ENCODE data around the gene PCSK1.
"Not testable (repeated sequence)": the region's sequence is repeated elsewhere in the genome, so short reads cannot be mapped to it uniquely, and the experiment has no call there.

PCSK1 gene

GRCh38 chr5:96425443-96425842 lies 7.6 kb downstream of the PCSK1 start:
- no peak for DNase-seq

- no peak for DNase-seq
These were observed 17.2 kb downstream of the PCSK1 start for GRCh38 chr5:96415897-96416296.

GRCh38 chr5:96412868-96413449 lies 20.1 kb downstream of the PCSK1 start:
- DNase-seq, result no peak

- no peak for DNase-seq
These were observed 23.0 kb downstream of the PCSK1 start for GRCh38 chr5:96410013-96410412.

GRCh38 chr5:96408841-96409538 lies 24.1 kb downstream of the PCSK1 start:
- DNase-seq, result no peak

GRCh38 chr5:96408210-96408777 lies 24.8 kb downstream of the PCSK1 start:
- DNase-seq, result no peak

DNA sequence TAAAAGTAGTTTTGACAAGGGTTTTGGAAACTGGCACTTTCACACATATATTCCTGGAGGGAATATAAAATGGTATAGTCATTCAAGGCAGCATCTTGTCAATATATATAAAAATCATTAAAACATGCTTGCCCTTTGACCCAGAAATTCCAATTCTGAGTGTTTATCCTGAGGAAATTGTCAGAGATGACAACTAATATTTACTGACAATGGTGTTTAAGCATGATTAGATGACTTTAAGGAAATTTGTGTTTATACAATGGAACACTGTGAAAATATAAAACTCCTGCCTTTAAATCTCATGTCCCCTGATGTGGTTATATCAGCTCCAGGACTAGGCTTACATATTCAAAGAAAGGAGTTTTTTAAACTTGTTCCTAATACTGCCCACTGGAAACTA lies 25.6 kb downstream of the PCSK1 start:
- no peak for DNase-seq

DNA sequence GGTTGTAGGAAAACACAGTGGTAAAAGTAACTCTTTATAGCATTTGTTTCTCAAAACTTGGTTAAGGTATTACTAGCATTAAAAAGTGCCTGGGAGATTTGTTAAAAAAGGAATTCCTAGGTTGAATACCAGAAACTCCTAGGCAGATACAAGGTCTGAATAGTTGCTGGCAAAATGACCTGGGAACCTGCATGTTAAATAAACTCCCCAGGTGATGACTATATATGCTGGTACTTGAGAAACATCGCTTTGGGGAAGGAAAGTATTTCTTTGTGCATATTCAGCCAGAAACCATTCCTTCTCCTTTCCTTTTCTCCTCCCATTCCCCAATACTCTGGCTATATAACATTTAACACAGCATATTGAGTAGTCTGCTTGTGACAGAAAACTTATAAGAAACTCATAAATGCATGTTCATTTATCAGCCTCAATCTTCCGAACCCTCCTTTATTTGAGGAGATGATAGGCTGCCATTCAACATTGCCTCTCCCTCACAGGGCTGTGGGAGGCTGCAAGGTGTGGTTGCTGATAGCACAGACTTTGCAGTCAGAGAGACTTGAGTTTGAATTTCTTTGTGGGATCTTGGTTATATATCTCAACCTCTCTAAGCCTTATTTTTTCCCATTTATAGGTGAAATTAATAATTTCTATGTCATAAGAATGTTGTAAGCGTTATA lies 28.7 kb downstream of the PCSK1 start:
- no peak for DNase-seq

GRCh38 chr5:96402500-96402899 lies 30.5 kb downstream of the PCSK1 start:
- no peak for DNase-seq

- no peak for DNase-seq
These were observed 36.2 kb downstream of the PCSK1 start for GRCh38 chr5:96396878-96397277.

DNA sequence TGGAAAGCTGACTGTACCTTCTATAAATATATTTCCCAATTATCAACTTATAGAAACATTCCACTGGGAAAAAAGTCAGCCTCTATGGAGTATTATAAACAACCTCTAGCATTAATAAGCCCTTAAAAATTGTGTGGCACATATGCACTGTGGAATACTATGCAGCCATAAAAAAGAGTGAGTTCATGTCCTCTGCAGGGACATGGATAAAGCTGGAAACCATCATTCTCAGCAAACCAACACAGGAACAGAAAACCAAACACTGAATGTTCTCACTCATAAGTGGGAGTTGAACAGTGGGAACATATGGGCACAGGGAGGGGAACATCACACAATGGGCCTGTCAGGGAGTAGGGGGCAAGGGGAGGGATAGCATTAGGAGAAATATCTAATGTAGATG lies 37.8 kb downstream of the PCSK1 start:
- DNase-seq, result not testable (repeated sequence)

GRCh38 chr5:96391921-96392320 lies 41.1 kb downstream of the PCSK1 start:
- no peak for DNase-seq

- DNase-seq, result no peak
These were observed 44.9 kb downstream of the PCSK1 start for GRCh38 chr5:96388176-96388575.

GRCh38 chr5:96387616-96388015 lies 45.4 kb downstream of the PCSK1 start:
- DNase-seq, result no peak

DNA sequence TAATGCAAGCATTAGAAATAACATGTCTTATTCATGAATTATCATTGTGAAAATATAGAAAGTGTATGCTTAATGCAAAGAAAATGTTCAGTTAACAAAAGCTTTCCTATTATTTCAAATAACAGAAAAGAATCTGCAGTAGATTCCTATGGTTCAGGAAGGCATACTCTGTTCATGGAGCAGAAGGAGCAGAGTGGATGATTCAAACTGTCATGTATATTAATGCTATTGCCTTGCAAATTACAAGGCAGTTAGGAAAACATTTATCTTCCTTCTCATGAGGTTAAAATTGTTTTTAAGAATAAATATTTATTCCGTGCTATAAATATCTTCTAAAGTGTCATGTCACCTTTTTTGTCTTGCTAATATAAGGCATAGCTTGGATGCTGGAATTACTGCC lies 47.5 kb downstream of the PCSK1 start:
- DNase-seq, result no peak

- no peak for DNase-seq
These were observed 48.7 kb downstream of the PCSK1 start for GRCh38 chr5:96384353-96384752.

DNA sequence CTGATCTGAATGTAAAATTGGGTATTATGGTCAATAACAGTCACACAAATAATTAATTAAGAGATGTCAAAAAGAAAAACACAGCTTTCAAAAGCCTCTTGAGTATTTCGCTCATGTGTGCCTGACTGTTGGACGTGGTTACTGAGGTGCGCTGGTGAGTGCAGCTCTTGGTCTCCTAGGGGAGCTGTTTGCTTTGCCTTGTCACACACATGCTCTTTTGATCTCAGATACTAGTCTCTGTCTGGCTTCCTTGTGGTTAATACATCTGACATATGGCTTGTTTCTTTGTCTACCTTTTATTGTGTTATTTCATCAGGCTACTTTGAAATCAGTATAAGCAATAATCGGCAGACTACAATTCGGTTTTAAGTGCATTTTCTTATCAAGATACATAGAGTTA lies 51.5 kb downstream of the PCSK1 start:
- no peak for DNase-seq

DNA sequence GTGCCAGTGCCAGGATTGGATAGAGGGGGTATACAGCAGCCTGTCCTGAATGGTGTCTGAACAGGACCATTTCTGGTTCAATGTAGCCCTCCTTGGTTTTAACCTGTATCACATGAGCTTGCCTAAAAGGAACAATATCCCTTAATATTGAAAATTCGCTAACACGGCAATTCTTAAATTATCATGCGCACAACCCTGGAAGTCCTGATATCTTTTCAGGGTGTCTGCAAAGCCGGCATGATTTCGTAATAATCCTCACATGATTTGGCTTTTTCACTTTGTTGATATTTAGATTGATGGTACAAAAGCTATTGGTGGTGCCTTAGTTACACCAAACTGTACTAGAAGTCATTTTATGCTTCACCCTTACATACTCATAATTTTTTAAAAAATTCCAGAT lies 53.2 kb downstream of the PCSK1 start:
- DNase-seq, result no peak

DNA sequence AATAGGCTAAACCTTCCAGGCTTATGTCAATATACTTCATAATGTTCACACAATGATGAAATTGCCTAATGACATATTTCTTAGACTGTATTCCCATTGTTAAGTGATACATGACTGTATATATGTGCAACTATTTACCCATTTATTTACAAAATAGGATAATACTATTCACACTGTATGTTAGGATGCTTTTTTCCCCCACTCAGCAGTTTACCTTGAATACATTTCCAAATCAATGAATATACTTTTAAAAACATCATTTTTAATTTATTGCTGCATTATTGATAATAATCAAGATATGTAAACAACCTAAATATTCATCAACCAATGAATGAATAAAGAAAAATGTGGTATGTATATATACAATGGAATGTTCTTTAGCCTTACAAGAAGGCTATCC lies 55.5 kb downstream of the PCSK1 start:
- no peak for DNase-seq

- no peak for DNase-seq
These were observed 55.9 kb downstream of the PCSK1 start for GRCh38 chr5:96377167-96377566.

GRCh38 chr5:96374653-96375052 lies 58.4 kb downstream of the PCSK1 start:
- no peak for DNase-seq

DNA sequence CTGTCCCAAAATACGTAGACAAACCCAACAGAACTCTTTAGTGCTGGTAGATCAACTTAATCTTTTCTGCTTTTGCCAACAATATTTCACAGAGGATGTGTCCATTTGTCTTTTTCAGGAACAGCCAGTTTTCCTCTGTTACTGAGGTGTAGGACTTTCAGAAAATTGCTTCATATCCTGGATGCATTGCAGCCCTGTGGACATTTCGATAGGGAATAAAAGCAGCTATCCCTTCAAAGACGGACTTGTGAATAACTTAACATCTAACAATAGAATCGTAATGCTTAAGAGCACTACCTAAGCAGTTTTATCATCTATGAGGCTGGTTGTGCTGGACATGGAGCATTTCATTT lies 59.7 kb downstream of the PCSK1 start:
- no peak for DNase-seq

- no peak for DNase-seq
These were observed 60.2 kb downstream of the PCSK1 start for GRCh38 chr5:96372726-96373380.

GRCh38 chr5:96370976-96371375 lies 62.1 kb downstream of the PCSK1 start:
- DNase-seq, result no peak

All from cortex of kidney (tissue), 1 donor.